ENCODE data around the gene AMN1.

- TF ChIP-seq EZH2phosphoT487 (IDR thresholded peaks at IDR 0.05; ENCODE audit: borderline replicate concordance) (no peak), CTCF (conservative IDR thresholded peaks at IDR 0.05; ENCODE audit: low read length) (no peak)
Observed at GRCh38 chr12:31631809-31632208, 97.0 kb downstream of the AMN1 start.

All from Loucy (cell line).